CD4-positive, CD25-positive, alpha-beta regulatory T cell (primary cell): Measurements from ENCODE around the gene ADCY6. TPM values are rescaled to one million over a fixed set of nuclear protein-coding genes. Genes with fewer than 3 reads are reported as not detected.

Experiments used
- ATAC-seq, 2 donors: fragments of 150-1000 bp; cut with Tn5 transposase; one replicate each; pipeline ENCODE4 v1.10.0; 2021; ENCODE audit warnings: low read depth in 2 of 2, moderate number of reproducible peaks in 2 of 2, moderate library complexity in 1 of 2
- DNase-seq, 3 donors: peaks; one replicate each; pipeline versions ENCODE4 v3.0.0 to v3.0.0-alpha.2; 2012 to 2022; ENCODE audit warnings: mixed read lengths in 1 of 3
- H3K27ac ChIP-seq: one replicate; pipeline ENCODE4 v1.7.0; 2013; ENCODE audit warnings: mild to moderate bottlenecking, low read length; ENCODE audit not compliant: insufficient read depth, poor library complexity, severe bottlenecking
- H3K27me3 ChIP-seq: one replicate; pipeline ENCODE4 v1.7.0; 2013; ENCODE audit warnings: low read length; ENCODE audit not compliant: control insufficient read depth, insufficient read depth
- H3K36me3 ChIP-seq: one replicate; pipeline ENCODE4 v1.7.0; 2013; ENCODE audit warnings: mild to moderate bottlenecking, low read length, moderate library complexity; ENCODE audit not compliant: control insufficient read depth, insufficient read depth
- H3K4me1 ChIP-seq: 2 replicates; pipeline ENCODE4 v1.7.0; 2013; ENCODE audit warnings: mild to moderate bottlenecking, low read length; ENCODE audit not compliant: insufficient read depth, control insufficient read depth, poor library complexity, severe bottlenecking
- H3K4me3 ChIP-seq: one replicate; pipeline ENCODE4 v1.7.0; 2013; ENCODE audit warnings: low read depth, mild to moderate bottlenecking, low read length, moderate library complexity
- H3K9me3 ChIP-seq, 2 experiments: 1 replicate in 1 of 2; 2 replicates in 1 of 2; pipeline ENCODE4 v1.7.0; 2013; ENCODE audit warnings: low read length in 2 of 2, mild to moderate bottlenecking in 1 of 2, moderate library complexity in 1 of 2; ENCODE audit not compliant: control insufficient read depth in 2 of 2
- H3K27ac Mint-ChIP-seq, 3 donors: one replicate each; pipeline ENCODE4 v1.8.0; 2020 to 2022; ENCODE audit warnings: mild to moderate bottlenecking in 3 of 3, mixed read lengths in 3 of 3, moderate library complexity in 2 of 3
- H3K27me3 Mint-ChIP-seq: one replicate; pipeline ENCODE4 v1.8.0; 2022; ENCODE audit warnings: mild to moderate bottlenecking, mixed read lengths
- H3K36me3 Mint-ChIP-seq: one replicate; pipeline ENCODE4 v1.8.0; 2020; ENCODE audit warnings: mixed read lengths
- H3K4me1 Mint-ChIP-seq, 4 donors: one replicate each; pipeline ENCODE4 v1.8.0; 2020 to 2022; ENCODE audit warnings: mixed read lengths in 4 of 4, mild to moderate bottlenecking in 1 of 4
- H3K4me3 Mint-ChIP-seq, 4 donors: one replicate each; pipeline ENCODE4 v1.8.0; 2020 to 2022; ENCODE audit warnings: mild to moderate bottlenecking in 4 of 4, mixed read lengths in 4 of 4, moderate library complexity in 3 of 4
- H3K9me3 Mint-ChIP-seq, 7 donors: one replicate each; pipeline ENCODE4 v1.8.0; 2020 to 2022; ENCODE audit warnings: mixed read lengths in 7 of 7, mild to moderate bottlenecking in 3 of 7, moderate library complexity in 2 of 7
- polyA plus RNA-seq, 4 donors: library from polyadenylated mRNA; unstranded; fragments of 300-500 nt; fragmentation: Illumina TruSeq; gene quantifications; one replicate each; pipeline ENCODE4 v1.2.3, GENCODE V29; 2021
- total RNA-seq: library from RNA; stranded (reverse); gene quantifications from one replicate; pipeline ENCODE4 v1.2.3, GENCODE V29; 2022

The ADCY6 gene
- total and polyA plus RNA-seq, 5 donors from 2014 or later = 0.12 TPM; not detected in 4

DNA sequence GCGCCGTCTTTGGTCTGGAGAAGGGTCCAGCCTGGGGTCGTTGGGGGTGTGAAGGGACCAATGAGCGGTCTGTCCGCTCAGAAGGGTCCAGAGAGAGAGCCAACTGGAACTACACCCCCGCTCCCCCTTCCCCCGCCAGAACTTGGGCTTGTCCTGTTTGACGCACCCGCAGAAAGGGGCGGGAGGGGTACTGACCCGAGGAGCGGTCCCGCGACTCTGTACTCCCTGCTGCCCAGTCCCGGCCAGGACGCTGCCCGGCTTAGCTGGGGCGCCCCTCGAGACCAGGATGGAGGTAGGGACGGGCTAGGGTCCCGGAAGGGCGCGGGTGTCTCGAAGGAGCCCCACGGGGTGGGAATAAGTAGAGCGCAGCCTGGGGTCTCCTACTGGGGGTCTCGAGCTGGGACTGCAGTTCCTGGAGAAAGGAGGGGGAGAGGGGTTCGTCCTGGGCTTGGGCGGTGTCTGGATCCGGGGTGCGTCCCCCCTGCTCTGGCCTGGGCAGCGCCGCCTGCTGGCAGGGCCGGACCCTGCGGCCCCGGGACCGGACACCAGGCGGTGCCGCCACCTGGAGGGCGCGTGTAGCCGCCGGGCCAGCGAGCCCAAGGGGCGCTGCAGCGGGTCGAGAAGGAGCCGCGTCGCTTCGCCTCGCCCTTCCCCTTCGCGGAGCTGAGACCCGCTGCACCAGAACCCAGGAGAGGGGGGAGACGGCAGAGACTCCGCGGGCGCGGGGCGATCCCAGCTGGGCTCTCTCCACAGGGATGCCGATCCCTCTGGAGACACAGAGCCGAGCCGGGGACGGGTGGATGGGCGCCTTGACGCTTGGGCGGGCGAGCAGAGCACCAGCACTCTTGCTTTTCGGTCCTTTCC, 25.6 kb upstream of the ADCY6 start:
- H3K4me1 Mint-ChIP-seq = peaks cover 6 to 49% (median 18%) of the 10 kb centered on the region in 4 donors

DNA sequence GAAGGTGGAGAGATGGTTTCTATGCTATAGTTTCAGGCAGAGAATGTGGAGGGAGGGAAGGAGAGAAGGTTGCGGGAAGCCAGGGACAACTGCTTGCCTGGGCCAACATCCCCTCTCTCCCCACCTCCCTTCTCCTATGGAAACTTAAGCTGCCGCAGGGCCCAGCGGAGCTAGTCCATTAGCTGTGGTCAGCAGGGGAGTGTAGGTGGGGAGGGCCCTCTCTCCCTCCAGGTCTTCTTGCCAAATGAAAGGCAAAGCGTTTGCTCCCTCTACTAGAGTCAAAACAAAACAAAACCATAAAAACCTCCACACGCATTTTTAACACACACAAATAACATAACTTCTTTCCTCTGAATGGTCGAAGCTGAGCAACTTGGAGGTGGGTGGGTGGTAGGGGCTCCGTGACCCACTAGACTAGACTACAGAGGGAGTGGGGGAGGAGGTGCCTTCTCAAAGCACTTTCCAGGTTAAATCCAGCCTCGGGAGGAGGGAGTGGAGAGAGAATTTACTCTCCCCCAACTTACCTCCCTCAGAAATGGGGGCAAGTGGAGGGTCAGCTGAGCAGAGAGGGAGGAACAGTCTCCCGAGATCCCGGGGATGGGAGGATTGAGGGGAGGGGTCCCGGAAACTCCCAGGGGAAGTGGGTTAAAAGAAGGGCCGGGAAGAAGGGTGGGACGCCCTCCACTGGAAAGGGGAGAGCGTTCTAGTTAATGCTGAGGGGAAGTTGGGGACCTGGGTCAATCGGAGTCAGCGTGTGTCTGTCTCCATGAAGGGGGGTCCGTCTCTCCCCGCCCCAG, 24.8 kb upstream of the ADCY6 start:
- H3K36me3 ChIP-seq = no peaks in the 10 kb centered on the region
- Mint-ChIP-seq H3K4me1 (peaks cover 6 to 43% (median 16%) of the 10 kb centered on the region in 4 donors), H3K27me3 (peaks cover 8% of the 10 kb centered on the region), H3K27ac (peak overlapping the region; percentile 29 to 56 (median 36)), H3K36me3 (no peaks in the 10 kb centered on the region), H3K4me3 (peak overlapping the region; percentile 90 to 96 (median 92)), H3K9me3 (no peaks in the 10 kb centered on the region)
- H3K27ac ChIP-seq = no peak overlapping the region
- ATAC-seq (no peak), DNase-seq (no peak)
- no peak overlapping the region for H3K4me3 ChIP-seq
- no peaks in the 10 kb centered on the region for H3K9me3 ChIP-seq
- peaks cover 31% of the 10 kb centered on the region for H3K4me1 ChIP-seq
- H3K27me3 ChIP-seq = no peaks in the 10 kb centered on the region

More for the DNA sequence above, 25.6 kb upstream of the ADCY6 start:
- ATAC-seq (peak; percentile 73 to 75), DNase-seq (peak; percentile 64 to 77 (median 66))
- H3K36me3 Mint-ChIP-seq = no peaks in the 10 kb centered on the region
- peak overlapping the region in 2 of 3 donors; percentile 29 to 56 for H3K27ac Mint-ChIP-seq
- peak overlapping the region; percentile 90 to 96 (median 92) for H3K4me3 Mint-ChIP-seq
- H3K9me3 Mint-ChIP-seq = no peaks in the 10 kb centered on the region
- H3K4me1 ChIP-seq = peaks cover 34% of the 10 kb centered on the region
- H3K36me3 ChIP-seq = no peaks in the 10 kb centered on the region
- H3K9me3 ChIP-seq = no peaks in the 10 kb centered on the region
- H3K27ac ChIP-seq = peak overlapping the region; percentile 29
- H3K27me3 ChIP-seq = no peaks in the 10 kb centered on the region
- H3K4me3 ChIP-seq = peak overlapping the region; percentile 65
- H3K27me3 Mint-ChIP-seq = peaks cover 9% of the 10 kb centered on the region

DNA sequence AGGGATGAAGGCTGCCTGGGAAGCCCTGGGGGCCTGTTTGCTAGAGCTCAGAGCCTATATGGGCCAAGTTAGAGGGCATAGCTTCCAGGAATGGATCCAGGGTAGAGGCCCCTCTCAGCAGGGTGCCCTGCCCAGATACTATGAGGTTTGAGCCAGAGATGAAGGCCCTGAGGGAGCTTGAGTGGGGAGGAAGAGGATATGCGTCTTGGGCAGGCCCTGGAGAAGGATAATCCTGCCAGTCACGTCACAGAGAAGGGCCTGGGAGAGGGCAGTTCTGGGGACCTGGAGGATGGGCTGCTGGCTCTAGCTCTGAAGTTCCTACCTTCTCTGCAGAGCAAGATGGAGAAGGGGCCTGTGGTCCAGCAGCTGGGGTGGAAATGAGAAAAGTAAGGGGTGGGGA, 23.5 kb upstream of the ADCY6 start:
- DNase-seq (no peak), ATAC-seq (no peak)
- no peak overlapping the region for H3K27ac ChIP-seq
- no peaks in the 10 kb centered on the region for H3K9me3 ChIP-seq
- no peaks in the 10 kb centered on the region for H3K36me3 Mint-ChIP-seq
- no peak overlapping the region for H3K4me3 ChIP-seq
- H3K4me1 ChIP-seq = peaks cover 22% of the 10 kb centered on the region
- H3K27me3 Mint-ChIP-seq = peaks cover 8% of the 10 kb centered on the region
- H3K27ac Mint-ChIP-seq = no peak overlapping the region
- peak overlapping the region; percentile 60 to 74 (median 66) for H3K4me3 Mint-ChIP-seq
- H3K9me3 Mint-ChIP-seq = no peaks in the 10 kb centered on the region
- H3K36me3 ChIP-seq = no peaks in the 10 kb centered on the region
- H3K27me3 ChIP-seq = no peaks in the 10 kb centered on the region
- H3K4me1 Mint-ChIP-seq = peaks cover 6 to 36% (median 15%) of the 10 kb centered on the region in 4 donors

DNA sequence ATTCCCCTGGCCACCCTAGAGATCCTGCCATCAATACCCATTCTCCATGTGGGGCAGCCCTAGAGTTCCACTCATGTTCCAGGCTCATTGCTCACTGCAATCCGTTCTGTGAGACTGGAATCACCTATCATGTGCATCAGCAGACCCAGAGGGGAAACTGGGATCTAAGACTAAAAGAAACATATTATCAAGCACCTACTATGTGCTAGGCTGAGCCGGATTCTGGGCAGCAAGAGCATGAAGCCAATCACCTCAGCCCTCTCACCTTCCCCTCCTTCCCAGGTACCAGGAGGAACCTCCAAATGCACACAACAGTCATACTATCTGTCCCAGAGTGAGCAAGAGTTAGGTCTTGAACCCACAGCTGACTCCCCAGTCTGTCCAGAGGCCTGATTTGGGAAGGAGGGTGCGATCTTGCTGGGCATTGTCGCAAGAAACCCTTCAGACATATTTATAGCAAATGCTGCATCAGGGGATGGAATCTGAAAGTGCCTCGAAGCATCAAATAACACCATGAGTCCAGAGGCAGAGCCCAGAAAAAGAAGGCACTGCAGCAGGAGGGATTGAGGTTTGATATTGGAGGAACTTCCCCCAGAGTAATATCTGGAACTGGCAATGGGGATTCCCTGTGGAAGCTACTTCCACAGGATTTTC, 22.7 kb upstream of the ADCY6 start:
- Histone ChIP-seq H3K27me3 (no peaks in the 10 kb centered on the region), H3K9me3 (no peaks in the 10 kb centered on the region), H3K4me1 (peaks cover 21% of the 10 kb centered on the region), H3K36me3 (no peaks in the 10 kb centered on the region), H3K4me3 (no peak overlapping the region), H3K27ac (no peak overlapping the region)
- DNase-seq (no peak), ATAC-seq (no peak)
- Mint-ChIP-seq H3K27me3 (peaks cover 4% of the 10 kb centered on the region), H3K4me3 (peak overlapping the region in 1 of 4 donors; percentile 69), H3K27ac (peak overlapping the region in 2 of 3 donors; percentile 16 to 56), H3K4me1 (peaks cover 6 to 28% (median 11%) of the 10 kb centered on the region in 4 donors), H3K9me3 (no peaks in the 10 kb centered on the region), H3K36me3 (no peaks in the 10 kb centered on the region)

DNA sequence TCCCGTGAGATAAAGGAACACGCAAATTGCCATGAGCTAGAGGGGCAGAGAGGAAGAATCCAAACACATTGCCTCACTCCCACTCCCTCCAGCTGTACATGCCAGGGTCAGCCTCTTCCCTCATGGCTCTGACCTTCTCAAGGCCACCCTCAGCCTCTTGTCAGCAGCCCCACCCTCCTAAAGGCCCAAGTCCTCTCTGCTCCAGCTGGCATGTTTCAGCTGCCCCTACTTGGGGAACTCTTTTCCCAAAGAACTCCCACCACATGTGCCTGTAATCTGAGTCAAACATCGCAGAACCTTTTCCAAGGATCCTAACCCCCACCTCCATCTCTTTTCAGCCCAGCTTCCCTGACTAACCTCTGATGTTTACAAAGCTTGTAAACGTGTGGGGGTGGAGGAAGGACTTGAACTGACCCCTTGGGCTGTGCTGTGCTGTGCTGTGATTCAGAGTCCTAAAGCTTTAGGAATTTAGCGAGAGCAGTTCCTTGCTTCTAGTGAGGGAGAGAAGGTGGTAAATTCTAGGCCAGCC, 22.1 kb upstream of the ADCY6 start:
- H3K27me3 ChIP-seq = no peaks in the 10 kb centered on the region
- peak overlapping the region in 1 of 4 donors; percentile 69 for H3K4me3 Mint-ChIP-seq
- H3K36me3 Mint-ChIP-seq = no peaks in the 10 kb centered on the region
- no peak overlapping the region for H3K4me3 ChIP-seq
- peaks cover 18% of the 10 kb centered on the region for H3K4me1 ChIP-seq
- H3K9me3 Mint-ChIP-seq = no peaks in the 10 kb centered on the region
- peaks cover 0 to 24% (median 7%) of the 10 kb centered on the region in 4 donors for H3K4me1 Mint-ChIP-seq
- no peaks in the 10 kb centered on the region for H3K9me3 ChIP-seq
- no peak overlapping the region for H3K27ac ChIP-seq
- ATAC-seq (no peak), DNase-seq (no peak)
- peak overlapping the region in 1 of 3 donors; percentile 56 for H3K27ac Mint-ChIP-seq
- H3K36me3 ChIP-seq = no peaks in the 10 kb centered on the region
- H3K27me3 Mint-ChIP-seq = no peaks in the 10 kb centered on the region

DNA sequence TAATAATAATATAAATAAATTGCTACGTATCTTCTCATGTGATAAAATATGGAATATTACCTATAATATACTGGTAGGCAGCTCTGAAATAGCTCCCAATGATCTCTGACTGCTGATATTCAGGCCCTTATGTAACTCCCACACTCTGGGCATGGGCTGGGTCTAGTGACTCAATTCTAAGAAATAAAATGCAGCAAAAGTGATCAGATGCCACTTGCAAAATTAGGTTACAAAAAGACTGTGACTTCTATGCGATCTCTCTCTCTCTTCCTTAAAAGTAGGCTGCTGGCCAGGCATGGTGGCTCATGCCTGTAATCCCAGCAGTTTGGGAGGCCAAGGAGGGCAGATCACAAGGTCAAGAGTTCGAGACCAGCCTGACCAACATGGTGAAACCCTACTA, 19.1 kb upstream of the ADCY6 start:
- ATAC-seq (no peak), DNase-seq (no peak)
- Histone ChIP-seq H3K36me3 (no peaks in the 10 kb centered on the region), H3K9me3 (no peaks in the 10 kb centered on the region), H3K27me3 (no peaks in the 10 kb centered on the region), H3K4me1 (peaks cover 4% of the 10 kb centered on the region), H3K27ac (no peak overlapping the region), H3K4me3 (no peak overlapping the region)
- Mint-ChIP-seq H3K4me1 (peaks cover 0 to 12% (median 8%) of the 10 kb centered on the region in 4 donors), H3K36me3 (no peaks in the 10 kb centered on the region), H3K4me3 (no peak overlapping the region), H3K27me3 (no peaks in the 10 kb centered on the region), H3K9me3 (no peaks in the 10 kb centered on the region), H3K27ac (no peak overlapping the region)

DNA sequence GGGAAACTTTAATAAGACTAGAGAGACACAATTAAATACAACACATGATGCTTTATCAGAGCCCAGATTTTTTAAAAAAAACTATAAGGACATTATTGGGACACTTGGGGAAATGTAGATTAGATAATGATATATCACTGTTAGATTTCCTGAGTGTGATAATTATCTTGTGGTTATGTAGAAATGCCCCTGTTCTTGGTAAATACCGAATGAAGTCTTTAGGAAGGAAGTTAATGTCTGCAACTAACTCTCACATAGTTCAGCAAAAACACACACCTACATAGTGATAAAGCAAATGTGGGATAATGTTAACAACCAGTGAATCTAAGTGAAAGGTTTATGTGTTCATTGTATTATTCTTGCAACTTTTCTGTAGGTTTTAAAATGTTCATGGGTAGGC, 14.8 kb upstream of the ADCY6 start:
- Mint-ChIP-seq H3K4me1 (peaks cover 0 to 8% (median 6%) of the 10 kb centered on the region in 4 donors), H3K4me3 (no peak overlapping the region), H3K36me3 (no peaks in the 10 kb centered on the region), H3K27ac (no peak overlapping the region), H3K27me3 (no peaks in the 10 kb centered on the region), H3K9me3 (no peaks in the 10 kb centered on the region)
- Histone ChIP-seq H3K4me3 (no peak overlapping the region), H3K4me1 (peaks cover 4% of the 10 kb centered on the region), H3K9me3 (no peaks in the 10 kb centered on the region), H3K27me3 (no peaks in the 10 kb centered on the region), H3K27ac (no peak overlapping the region), H3K36me3 (no peaks in the 10 kb centered on the region)
- ATAC-seq = no peak
- peak in 1 of 3 donors; percentile 19 for DNase-seq
